ENCODE results near the gene CHST4. TPM values are rescaled to one million over a fixed set of nuclear protein-coding genes. Genes with fewer than 3 reads are reported as not detected.

The CHST4 gene
- not detected in 2 replicates for total RNA-seq (2014; rRNA removed; shearing (Covaris generic))

GRCh38 chr16:71526111-71526631, at the start of gene CHST4:
Gene CHST4, plus strand, starts transcription at chr16:71526426. Its CDS starts 10,252 bp downstream, at chr16:71536678.

DNA sequence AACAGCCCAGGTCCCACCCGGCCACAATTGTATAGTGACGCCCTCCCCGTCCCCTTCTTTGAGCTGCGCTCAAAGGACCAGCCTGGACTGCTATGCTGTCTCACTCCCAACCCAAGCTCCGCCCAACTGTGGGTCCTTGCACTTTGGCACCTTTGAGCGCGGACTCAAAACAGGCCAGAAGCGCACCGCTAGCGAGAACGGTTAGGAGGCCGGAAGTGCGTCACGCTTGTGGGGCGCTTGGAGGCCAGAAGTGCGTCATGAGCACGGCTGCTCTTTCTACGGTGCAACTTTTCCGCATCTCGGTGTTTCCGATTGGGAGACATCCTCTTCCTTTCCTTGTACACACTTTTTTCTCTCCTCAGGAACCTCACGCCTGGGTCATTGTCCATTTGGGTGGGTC, 37.1 kb upstream of the CHST4 start, which contains the start of gene ZNF19:
ZNF19 (minus strand) TSS at position 203 of the 400 bp plus-strand sequence. CDS start 7,210 bp downstream, outside the sequence.

GRCh38 chr16:71576971-71577370, 50.7 kb downstream of the CHST4 start, which contains the start of gene TAT:
Gene TAT, minus strand, starts transcription at chr16:71577092. Its CDS starts 677 bp downstream, at chr16:71576415.

Small RNA genes within 50 kb of the gene (small RNA-seq; reads per million reads assigned to genes)
- gene RNU6-1061P: not detected

Other genes with a start within 250 kb of the CHST4 start
- gene CMTR2, start 237.0 kb upstream of the CHST4 start, total RNA-seq (2014; rRNA removed; shearing (Covaris generic)): 14.9 and 15.2 TPM in 2 replicates
- 27.5 and 37.9 TPM in 2 replicates for gene CALB2, start 167.7 kb upstream of the CHST4 start, total RNA-seq (2014; rRNA removed; shearing (Covaris generic))
- gene TLE7, start 84.4 kb upstream of the CHST4 start, total RNA-seq (2014; rRNA removed; shearing (Covaris generic)): not detected in 2 replicates
- gene ZNF23, start 64.2 kb upstream of the CHST4 start, total RNA-seq (2014; rRNA removed; shearing (Covaris generic)): 9.1 and 9.2 TPM in 2 replicates
- 2.1 and 4.6 TPM in 2 replicates for gene ZNF19, start 37.1 kb upstream of the CHST4 start, total RNA-seq (2014; rRNA removed; shearing (Covaris generic))
- gene TAT, start 50.7 kb downstream of the CHST4 start, total RNA-seq (2014; rRNA removed; shearing (Covaris generic)): not detected in 2 replicates
- not detected in 2 replicates for gene MARVELD3, start 99.8 kb downstream of the CHST4 start, total RNA-seq (2014; rRNA removed; shearing (Covaris generic))
- 4.9 and 5.7 TPM in 2 replicates for gene PHLPP2, start 198.3 kb downstream of the CHST4 start, total RNA-seq (2014; rRNA removed; shearing (Covaris generic))